Vagina (tissue), 2 donors: ENCODE data around the gene TLCD5.

Experiments used
- POLR2A ChIP-seq, 2 donors: fragments of 450-650 bp; IDR thresholded peaks; one replicate each; pipeline ENCODE4 v1.6.1; 2017; ENCODE audit warnings: antibody characterized with exemption in 2 of 2, mild to moderate bottlenecking in 2 of 2, moderate library complexity in 2 of 2
- POLR2AphosphoS5 ChIP-seq, 2 donors: sonication (generic); formaldehyde crosslinking; IDR thresholded peaks; one replicate each; pipeline ENCODE4 v1.9.0; 2017; ENCODE audit warnings: antibody characterized with exemption in 2 of 2, mild to moderate bottlenecking in 2 of 2, low read depth in 1 of 2; ENCODE audit not compliant: insufficient read depth in 1 of 2
- TF ChIP-seq, protein P1 (sequence below), 3 experiments: fragments of 450-650 bp in 2 of 3; fragments of 200-600 bp in 1 of 3; sonication (generic) in 1 of 3; IDR thresholded peaks; one replicate each; pipeline ENCODE4 v1.5.1; 2017 to 2019; ENCODE audit warnings: antibody characterized with exemption in 3 of 3, mild to moderate bottlenecking in 2 of 3, moderate library complexity in 2 of 3

DNA sequence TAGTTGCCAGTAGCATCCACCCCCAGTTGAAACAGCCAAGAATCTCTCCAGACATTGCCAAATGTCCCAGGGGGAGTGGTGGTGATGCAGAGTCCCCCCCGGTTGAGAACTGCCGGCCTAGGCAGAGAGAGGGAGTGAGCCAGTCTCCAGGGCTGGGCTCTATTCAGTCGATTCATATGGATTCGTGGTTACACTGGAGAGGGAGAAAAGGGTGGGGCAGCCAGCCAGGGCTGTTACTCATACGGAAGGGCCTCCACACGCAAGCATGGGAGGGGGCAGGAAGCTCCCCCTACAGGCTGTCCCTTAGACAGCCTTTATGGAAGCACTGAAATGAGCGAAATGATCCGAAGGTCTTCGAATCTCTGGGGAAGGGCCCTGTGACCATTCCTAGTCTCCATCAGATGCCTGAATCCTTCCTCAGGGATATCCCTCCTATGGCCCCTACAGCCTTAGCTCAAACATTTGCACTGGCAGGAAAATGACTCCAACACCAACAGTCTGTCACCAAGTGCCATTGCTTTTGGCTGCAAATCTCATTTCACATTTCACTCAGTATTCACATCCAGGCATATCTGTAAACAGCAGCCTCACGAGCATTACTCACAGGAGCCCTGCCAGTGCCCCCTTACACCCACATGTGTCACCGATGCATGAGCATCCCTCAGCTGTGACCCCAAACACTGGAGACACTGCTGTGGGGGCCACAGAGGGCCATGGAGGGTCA, 18.4 kb upstream of the TLCD5 start:
- TF ChIP-seq POLR2A (IDR thresholded peaks at IDR 0.05): no peak
- TF ChIP-seq, protein P1, sequence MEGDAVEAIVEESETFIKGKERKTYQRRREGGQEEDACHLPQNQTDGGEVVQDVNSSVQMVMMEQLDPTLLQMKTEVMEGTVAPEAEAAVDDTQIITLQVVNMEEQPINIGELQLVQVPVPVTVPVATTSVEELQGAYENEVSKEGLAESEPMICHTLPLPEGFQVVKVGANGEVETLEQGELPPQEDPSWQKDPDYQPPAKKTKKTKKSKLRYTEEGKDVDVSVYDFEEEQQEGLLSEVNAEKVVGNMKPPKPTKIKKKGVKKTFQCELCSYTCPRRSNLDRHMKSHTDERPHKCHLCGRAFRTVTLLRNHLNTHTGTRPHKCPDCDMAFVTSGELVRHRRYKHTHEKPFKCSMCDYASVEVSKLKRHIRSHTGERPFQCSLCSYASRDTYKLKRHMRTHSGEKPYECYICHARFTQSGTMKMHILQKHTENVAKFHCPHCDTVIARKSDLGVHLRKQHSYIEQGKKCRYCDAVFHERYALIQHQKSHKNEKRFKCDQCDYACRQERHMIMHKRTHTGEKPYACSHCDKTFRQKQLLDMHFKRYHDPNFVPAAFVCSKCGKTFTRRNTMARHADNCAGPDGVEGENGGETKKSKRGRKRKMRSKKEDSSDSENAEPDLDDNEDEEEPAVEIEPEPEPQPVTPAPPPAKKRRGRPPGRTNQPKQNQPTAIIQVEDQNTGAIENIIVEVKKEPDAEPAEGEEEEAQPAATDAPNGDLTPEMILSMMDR (IDR thresholded peaks at IDR 0.05): no peak
- TF ChIP-seq POLR2AphosphoS5 (IDR thresholded peaks at IDR 0.05; ENCODE audit: insufficient read depth in 1 of 2, low read depth in 1 of 2): peak; percentile 19 to 35
